ENCODE data around the gene BCKDHA.
A peak's percentile ranks its signal among the peaks of the same experiment; 100 is the strongest.

Gene BCKDHA

GRCh38 chr19:41409288-41409687, 11.7 kb downstream of the BCKDHA start:
- Histone ChIP-seq H3K4me3 (ENCODE audit: severe bottlenecking) (no peak overlapping the region), H3K27ac (ENCODE audit: poor library complexity, severe bottlenecking) (no peak overlapping the region)

GRCh38 chr19:41410336-41411054, 12.9 kb downstream of the BCKDHA start:
- Histone ChIP-seq H3K27me3 (ENCODE audit: insufficient read depth, poor library complexity, severe bottlenecking) (no peaks in the 10 kb centered on the region), H3K36me3 (ENCODE audit: low read depth) (peaks cover 8% of the 10 kb centered on the region; the same call in 1 of the 2 replicates), H3K9me3 (ENCODE audit: severe bottlenecking) (no peaks in the 10 kb centered on the region), H3K27ac (ENCODE audit: poor library complexity, severe bottlenecking) (no peak overlapping the region), H3K4me1 (ENCODE audit: insufficient read depth, poor library complexity, severe bottlenecking) (peaks cover 4% of the 10 kb centered on the region), H3K4me3 (ENCODE audit: severe bottlenecking) (no peak overlapping the region)
- DNase-seq (ENCODE audit: low spot score): no peak
- no peak for ATAC-seq (ENCODE audit: low read depth)
- TF ChIP-seq CTCF (IDR thresholded peaks at IDR 0.05; ENCODE audit: poor library complexity, severe bottlenecking): no peak

More at GRCh38 chr19:41409288-41409687, 11.7 kb downstream of the BCKDHA start:
- no peaks in the 10 kb centered on the region for H3K9me3 ChIP-seq (ENCODE audit: severe bottlenecking)
- peaks cover 8% of the 10 kb centered on the region; the same call in 1 of the 2 replicates for H3K36me3 ChIP-seq (ENCODE audit: low read depth)
- no peak for TF ChIP-seq CTCF (IDR thresholded peaks at IDR 0.05; ENCODE audit: poor library complexity, severe bottlenecking)
- no peak for DNase-seq (ENCODE audit: low spot score)
- peaks cover 4% of the 10 kb centered on the region for H3K4me1 ChIP-seq (ENCODE audit: insufficient read depth, poor library complexity, severe bottlenecking)
- H3K27me3 ChIP-seq (ENCODE audit: insufficient read depth, poor library complexity, severe bottlenecking): no peaks in the 10 kb centered on the region
- peak; percentile 80 for ATAC-seq (ENCODE audit: low read depth)

GRCh38 chr19:41411100-41411967, 13.7 kb downstream of the BCKDHA start:
- Histone ChIP-seq H3K27me3 (ENCODE audit: insufficient read depth, poor library complexity, severe bottlenecking) (no peaks in the 10 kb centered on the region), H3K27ac (ENCODE audit: poor library complexity, severe bottlenecking) (no peak overlapping the region), H3K4me1 (ENCODE audit: insufficient read depth, poor library complexity, severe bottlenecking) (peaks cover 4% of the 10 kb centered on the region), H3K4me3 (ENCODE audit: severe bottlenecking) (no peak overlapping the region), H3K36me3 (ENCODE audit: low read depth) (peaks cover 8% of the 10 kb centered on the region; the same call in 1 of the 2 replicates), H3K9me3 (ENCODE audit: severe bottlenecking) (no peaks in the 10 kb centered on the region)
- TF ChIP-seq CTCF (IDR thresholded peaks at IDR 0.05; ENCODE audit: poor library complexity, severe bottlenecking): no peak
- no peak for ATAC-seq (ENCODE audit: low read depth)
- no peak for DNase-seq (ENCODE audit: low spot score)

GRCh38 chr19:41411968-41412265, 14.3 kb downstream of the BCKDHA start:
- TF ChIP-seq CTCF (IDR thresholded peaks at IDR 0.05; ENCODE audit: poor library complexity, severe bottlenecking): no peak
- DNase-seq (ENCODE audit: low spot score) (no peak), ATAC-seq (ENCODE audit: low read depth) (no peak)
- no peak overlapping the region for H3K27ac ChIP-seq (ENCODE audit: poor library complexity, severe bottlenecking)
- no peak overlapping the region for H3K4me3 ChIP-seq (ENCODE audit: severe bottlenecking)
- peaks cover 4% of the 10 kb centered on the region for H3K4me1 ChIP-seq (ENCODE audit: insufficient read depth, poor library complexity, severe bottlenecking)
- H3K9me3 ChIP-seq (ENCODE audit: severe bottlenecking): no peaks in the 10 kb centered on the region
- peaks cover 8% of the 10 kb centered on the region; the same call in 1 of the 2 replicates for H3K36me3 ChIP-seq (ENCODE audit: low read depth)
- H3K27me3 ChIP-seq (ENCODE audit: insufficient read depth, poor library complexity, severe bottlenecking): no peaks in the 10 kb centered on the region
